GM11168 (cell line): ENCODE data around the gene CLTB.
"Not testable (repeated sequence)": the region's sequence is repeated elsewhere in the genome, so short reads cannot be mapped to it uniquely, and the experiment has no call there.

Experiments used
- in situ Hi-C: fragments of 300-500 bp; cut with MboI; formaldehyde crosslinking; loops from one replicate; pipeline ENCODE4 v1.12.0; 2022; ENCODE audit warnings: low sequenced_read_pairs; ENCODE audit not compliant: unreplicated experiment

The CLTB gene

GRCh38 chr5:176429972-176430371, 13.6 kb upstream of the CLTB start:
- in situ Hi-C loops, result no loop called here

GRCh38 chr5:176427971-176428370, 11.6 kb upstream of the CLTB start:
- in situ Hi-C loops, result no loop called here

- in situ Hi-C loops, result no loop called here
Observed at GRCh38 chr5:176426876-176427275, 10.5 kb upstream of the CLTB start.

GRCh38 chr5:176425791-176426190, 9.5 kb upstream of the CLTB start:
- in situ Hi-C loops, result no loop called here

- in situ Hi-C loops, result no loop called here
Observed at GRCh38 chr5:176425138-176425537, 8.8 kb upstream of the CLTB start.

GRCh38 chr5:176424181-176424580, 7.8 kb upstream of the CLTB start:
- in situ Hi-C loops, result no loop called here

GRCh38 chr5:176420972-176421544, 4.7 kb upstream of the CLTB start:
- in situ Hi-C loops, result no loop called here

- in situ Hi-C loops, result no loop called here
Observed at GRCh38 chr5:176420086-176420485, 3.7 kb upstream of the CLTB start.

- in situ Hi-C loops, result no loop called here
Observed at GRCh38 chr5:176418251-176418650, 1.9 kb upstream of the CLTB start.

- in situ Hi-C loops, result no loop called here
Observed at GRCh38 chr5:176416965-176417364, 626 bp upstream of the CLTB start.

GRCh38 chr5:176415240-176415951, 943 bp downstream of the CLTB start:
- in situ Hi-C loops, result no loop called here

GRCh38 chr5:176414704-176415103, 1.6 kb downstream of the CLTB start:
- in situ Hi-C loops, result no loop called here

- in situ Hi-C loops, result no loop called here
Observed at GRCh38 chr5:176413709-176414191, 2.6 kb downstream of the CLTB start.

GRCh38 chr5:176413255-176413565, 3.1 kb downstream of the CLTB start:
- in situ Hi-C loops, result no loop called here

GRCh38 chr5:176412517-176413254, 3.7 kb downstream of the CLTB start:
- in situ Hi-C loops, result no loop called here

- in situ Hi-C loops, result no loop called here
Observed at GRCh38 chr5:176410486-176411180, 5.7 kb downstream of the CLTB start.

- in situ Hi-C loops, result no loop called here
Observed at GRCh38 chr5:176409765-176410164, 6.6 kb downstream of the CLTB start.

GRCh38 chr5:176408590-176408989, 7.7 kb downstream of the CLTB start:
- in situ Hi-C loops, result no loop called here

GRCh38 chr5:176408252-176408573, 8.1 kb downstream of the CLTB start:
- in situ Hi-C loops, result not testable (repeated sequence)

GRCh38 chr5:176407456-176408251, 8.7 kb downstream of the CLTB start:
- in situ Hi-C loops, result no loop called here
